B cell (primary cell): ENCODE data around the gene COQ4. TPM values are rescaled to one million over a fixed set of nuclear protein-coding genes. Genes with fewer than 3 reads are reported as not detected.

Source experiments
- ATAC-seq: fragments of 200-7000 bp; cut with Tn5 transposase; one replicate; pipeline ENCODE4 v1.10.0; 2021; ENCODE audit warnings: low read depth, mild to moderate bottlenecking, moderate number of reproducible peaks, moderate library complexity
- CTCF ChIA-PET: fragments of 350-600 bp; sonication (Branson Sonifier 250); formaldehyde crosslinking; loops from one replicate; lab custom pipeline; 2021; ENCODE audit warnings: antibody characterized with exemption, inconsistent platforms; lab: Charles Lee
- POLR2A ChIA-PET: fragments of 350-600 bp; sonication (Branson Sonifier 250); formaldehyde crosslinking; loops from one replicate; lab custom pipeline; 2021; ENCODE audit warnings: antibody characterized with exemption; lab: Charles Lee
- DNase-seq: peaks from one replicate; pipeline ENCODE4 v3.0.0; 2013
- H2AFZ ChIP-seq: 2 replicates; pipeline ENCODE4 v1.6.1; 2012; ENCODE audit warnings: mild to moderate bottlenecking, low read depth, low read length; ENCODE audit not compliant: insufficient read depth, poor library complexity, severe bottlenecking
- H3K27ac ChIP-seq, 2 donors: 1 replicate in 1 of 2; 2 replicates in 1 of 2; pipeline ENCODE4 v1.5.1; 2012 to 2013; ENCODE audit warnings: low read length in 2 of 2, mild to moderate bottlenecking in 2 of 2, moderate library complexity in 1 of 2
- H3K27me3 ChIP-seq, 4 experiments: fragments of 200-600 bp in 1 of 4; sonication (generic) in 1 of 4; replicated peaks in 1 of 4; 1 replicate in 2 of 4; 2 replicates in 2 of 4; pipeline versions ENCODE4 v1.6.1 to v1.7.0; 2013 to 2016; ENCODE audit warnings: low read length in 3 of 4, mild to moderate bottlenecking in 2 of 4, mixed read lengths in 1 of 4, moderate library complexity in 1 of 4; ENCODE audit not compliant: insufficient read depth in 4 of 4, control insufficient read depth in 3 of 4; ENCODE audit errors: control extremely low read depth in 1 of 4
- H3K36me3 ChIP-seq, 2 experiments: replicated peaks in 1 of 2; 1 replicate in 1 of 2; 2 replicates in 1 of 2; pipeline versions ENCODE4 v1.6.1 to v1.7.1; 2013; ENCODE audit warnings: low read length in 1 of 2; ENCODE audit not compliant: insufficient read depth in 2 of 2, control insufficient read depth in 1 of 2; ENCODE audit errors: control extremely low read depth in 1 of 2, extremely low read depth in 1 of 2
- H3K4me1 ChIP-seq, 2 donors: fragments of 200-600 bp in 1 of 2; sonication (generic) in 1 of 2; 1 replicate in 1 of 2; 2 replicates in 1 of 2; pipeline versions ENCODE4 v1.5.1 to v1.6.1; 2013 to 2017; ENCODE audit warnings: low read length in 2 of 2; ENCODE audit not compliant: control insufficient read depth in 2 of 2, insufficient read depth in 2 of 2
- H3K4me2 ChIP-seq: replicated peaks from 2 replicates; pipeline ENCODE3; 2012; ENCODE audit warnings: mild to moderate bottlenecking, low read depth, low read length; ENCODE audit not compliant: poor library complexity, severe bottlenecking
- H3K4me3 ChIP-seq, 5 experiments: fragments of 200-600 bp in 1 of 5; sonication (generic) in 1 of 5; 1 replicate in 3 of 5; 2 replicates in 2 of 5; pipeline versions ENCODE4 v1.5.1 to v1.7.0; 2011 to 2016; ENCODE audit warnings: low read length in 4 of 5, mild to moderate bottlenecking in 4 of 5, low read depth in 2 of 5, control low read depth in 1 of 5, moderate library complexity in 1 of 5; ENCODE audit not compliant: insufficient read depth in 1 of 5; ENCODE audit errors: control extremely low read depth in 1 of 5, extremely low read depth in 1 of 5
- H3K79me2 ChIP-seq: fragments of 200-600 bp; sonication (generic); one replicate; pipeline ENCODE4 v1.6.0; 2016; ENCODE audit warnings: low read length; ENCODE audit not compliant: control insufficient read depth, insufficient read depth
- H3K9ac ChIP-seq: fragments of 200-600 bp; sonication (generic); 2 replicates; pipeline ENCODE4 v1.6.1; 2017; ENCODE audit warnings: mild to moderate bottlenecking, low read length, moderate library complexity
- H3K9me3 ChIP-seq, 3 donors: one replicate each; pipeline versions ENCODE4 v1.6.1 to v1.7.1; 2013; ENCODE audit warnings: low read length in 2 of 3; ENCODE audit not compliant: control insufficient read depth in 2 of 3, insufficient read depth in 1 of 3; ENCODE audit errors: control extremely low read depth in 1 of 3
- H4K20me1 ChIP-seq: 2 replicates; pipeline ENCODE4 v1.6.0; 2012; ENCODE audit warnings: mild to moderate bottlenecking, low read length; ENCODE audit not compliant: insufficient read depth, control insufficient read depth, poor library complexity, severe bottlenecking
- H3K27ac Mint-ChIP-seq: one replicate; pipeline ENCODE4 v1.8.0; 2021; ENCODE audit warnings: mixed read lengths
- H3K27me3 Mint-ChIP-seq: one replicate; pipeline ENCODE4 v1.8.0; 2021; ENCODE audit warnings: mixed read lengths
- H3K4me1 Mint-ChIP-seq: one replicate; pipeline ENCODE4 v1.8.0; 2021; ENCODE audit warnings: mixed read lengths
- H3K4me3 Mint-ChIP-seq: one replicate; pipeline ENCODE4 v1.8.0; 2021; ENCODE audit warnings: mixed read lengths
- H3K9me3 Mint-ChIP-seq: one replicate; pipeline ENCODE4 v1.8.0; 2022; ENCODE audit warnings: mixed read lengths; ENCODE audit not compliant: insufficient read depth
- CTCF ChIP-seq: fragments of 200-600 bp; IDR thresholded peaks from one replicate; pipeline ENCODE4 v1.8.0; 2022; ENCODE audit warnings: antibody characterized with exemption, mild to moderate bottlenecking
- EZH2 ChIP-seq: IDR thresholded peaks from 2 replicates; pipeline ENCODE4 v1.6.1; 2012; ENCODE audit warnings: borderline replicate concordance, low read depth, mild to moderate bottlenecking, moderate library complexity, low read length; ENCODE audit not compliant: insufficient read depth, poor library complexity, severe bottlenecking
- WGBS: methylation state at CpG from one replicate; pipeline ENCODE4 v1.1.5; 2013; ENCODE audit warnings: missing lambda C conversion rate; ENCODE audit not compliant: insufficient coverage; 5-methylcytosine and 5-hydroxymethylcytosine counted together
- intact Hi-C: fragments of 100-400 bp; cut with micrococcal nuclease; formaldehyde crosslinking; loops from one replicate; pipeline ENCODE4 v1.10.0; 2022
- polyA plus RNA-seq: library from polyadenylated mRNA; depleted of rRNA; stranded (reverse); fragments of >200 nt; gene quantifications from 2 replicates; pipeline ENCODE4 v1.2.3, GENCODE V29; 2012
- total RNA-seq, 2 donors: library from RNA; stranded (reverse); fragments of 120-200 nt in 1 of 2; gene quantifications; 1 replicate in 1 of 2; 2 replicates in 1 of 2; pipeline versions ENCODE4 v1.2.3 to v1.2.4, GENCODE V29; 2013 to 2022

The COQ4 gene
- total and polyA plus RNA-seq, 2 donors (not counting 1 experiment from before 2014, with no cell fraction given): 54.9 to 62.8 TPM

GRCh38 chr9:128292009-128292408 lies 30.6 kb upstream of the COQ4 start:
- ATAC-seq: no peak
- CTCF ChIA-PET: interaction anchor here (1.2 to 1.5 kb wide), 2 partner anchors 65 to 70 kb away, joined by 3 to 5 read pairs; no protein-coding TSS in a partner anchor
- DNase-seq: no peak
- POLR2A ChIA-PET: interaction anchor here (0.6 to 0.7 kb wide), 3 partner anchors 14 to 1333 kb away, joined by 3 to 5 read pairs (median 3); no protein-coding TSS in a partner anchor
- TF ChIP-seq CTCF (no peak), EZH2 (no peak)
- H3K9me3 Mint-ChIP-seq: no peaks in the 10 kb centered on the region
- no peak overlapping the region for H3K9ac ChIP-seq
- H3K4me3 ChIP-seq: no peak overlapping the region
- no peak overlapping the region for H2AFZ ChIP-seq
- intact Hi-C loops: loop anchor here (10.0 kb wide), 1 partner anchor 123 kb away; no protein-coding TSS in a partner anchor
- peaks cover 0 to 6% of the 10 kb centered on the region in 2 experiments for H3K36me3 ChIP-seq
- no peaks in the 10 kb centered on the region for H3K27me3 Mint-ChIP-seq
- H3K4me3 Mint-ChIP-seq: no peak overlapping the region
- WGBS: 100% methylated on average over 1 of the region's 3 CpGs
- H3K27ac Mint-ChIP-seq: no peak overlapping the region
- H3K9me3 ChIP-seq: no peaks in the 10 kb centered on the region
- no peaks in the 10 kb centered on the region for H3K27me3 ChIP-seq
- no peaks in the 10 kb centered on the region for H3K4me1 Mint-ChIP-seq
- no peak overlapping the region for H3K4me2 ChIP-seq
- no peaks in the 10 kb centered on the region for H4K20me1 ChIP-seq
- no peaks in the 10 kb centered on the region for H3K79me2 ChIP-seq
- H3K4me1 ChIP-seq: no peaks in the 10 kb centered on the region
- H3K27ac ChIP-seq: no peak overlapping the region

- H3K4me3 ChIP-seq: no peak overlapping the region
- no peak overlapping the region for H3K27ac ChIP-seq
- no peak for DNase-seq
- H3K9me3 ChIP-seq: no peaks in the 10 kb centered on the region
- WGBS: 40% methylated on average over 3 of the region's 4 CpGs
- intact Hi-C loops: loop anchor here (10.0 kb wide), 1 partner anchor 122 kb away; no protein-coding TSS in a partner anchor
- no peaks in the 10 kb centered on the region for H3K4me1 Mint-ChIP-seq
- POLR2A ChIA-PET: no interaction called here
- no peak for ATAC-seq
- TF ChIP-seq EZH2 (no peak), CTCF (no peak)
- no peak overlapping the region for H3K9ac ChIP-seq
- no peak overlapping the region for H3K4me2 ChIP-seq
- H3K4me1 ChIP-seq: no peaks in the 10 kb centered on the region
- no peaks in the 10 kb centered on the region for H3K9me3 Mint-ChIP-seq
- no peaks in the 10 kb centered on the region for H3K27me3 Mint-ChIP-seq
- no peaks in the 10 kb centered on the region for H3K27me3 ChIP-seq
- CTCF ChIA-PET: interaction anchor here (1.2 kb wide), 1 partner anchor 64 kb away, joined by 3 read pairs; no protein-coding TSS in a partner anchor
- peaks cover 0 to 6% of the 10 kb centered on the region in 2 experiments for H3K36me3 ChIP-seq
- H3K4me3 Mint-ChIP-seq: no peak overlapping the region
- no peaks in the 10 kb centered on the region for H4K20me1 ChIP-seq
- H3K79me2 ChIP-seq: no peaks in the 10 kb centered on the region
- no peak overlapping the region for H3K27ac Mint-ChIP-seq
- no peak overlapping the region for H2AFZ ChIP-seq
Observed at GRCh38 chr9:128293091-128293490, 29.5 kb upstream of the COQ4 start.
